GM18520 (cell line): ENCODE results near the gene TRAP1.

Source experiments
- ATAC-seq: cut with Tn5 transposase; IDR thresholded peaks from one replicate; pipeline ENCODE4 v1.9.1; 2021; ENCODE audit not compliant: unreplicated experiment

TRAP1 gene

GRCh38 chr16:3717235-3718018, at the start of gene TRAP1:
TSS of gene TRAP1 (minus strand) at chr16:3717524. CDS start at chr16:3717508, 16 bp downstream.
- peak; percentile 88 for ATAC-seq

GRCh38 chr16:3766177-3766576, 48.9 kb upstream of the TRAP1 start:
- no peak for ATAC-seq

GRCh38 chr16:3764409-3764808, 47.1 kb upstream of the TRAP1 start:
- no peak for ATAC-seq

GRCh38 chr16:3762107-3762750, 44.9 kb upstream of the TRAP1 start:
- no peak for ATAC-seq

GRCh38 chr16:3761375-3762106, 44.2 kb upstream of the TRAP1 start:
- no peak for ATAC-seq

GRCh38 chr16:3760518-3760917, 43.2 kb upstream of the TRAP1 start:
- no peak for ATAC-seq

- ATAC-seq = no peak
Measured at GRCh38 chr16:3759736-3760135, 42.4 kb upstream of the TRAP1 start.

GRCh38 chr16:3756113-3756512, 38.8 kb upstream of the TRAP1 start:
- ATAC-seq = no peak

GRCh38 chr16:3755249-3755648, 37.9 kb upstream of the TRAP1 start:
- no peak for ATAC-seq

GRCh38 chr16:3754772-3755171, 37.4 kb upstream of the TRAP1 start:
- no peak for ATAC-seq

GRCh38 chr16:3754081-3754703, 36.9 kb upstream of the TRAP1 start:
- ATAC-seq = no peak

- ATAC-seq = no peak
Measured at GRCh38 chr16:3752984-3753383, 35.7 kb upstream of the TRAP1 start.

GRCh38 chr16:3751878-3752277, 34.6 kb upstream of the TRAP1 start:
- ATAC-seq = no peak

- ATAC-seq = no peak
Measured at GRCh38 chr16:3748307-3748706, 31.0 kb upstream of the TRAP1 start.

- no peak for ATAC-seq
Measured at GRCh38 chr16:3745751-3746355, 28.5 kb upstream of the TRAP1 start.

GRCh38 chr16:3744018-3744417, 26.7 kb upstream of the TRAP1 start:
- no peak for ATAC-seq

- no peak for ATAC-seq
Measured at GRCh38 chr16:3740934-3741333, 23.6 kb upstream of the TRAP1 start.

- ATAC-seq = no peak
Measured at GRCh38 chr16:3740186-3740585, 22.9 kb upstream of the TRAP1 start.

GRCh38 chr16:3739636-3740035, 22.3 kb upstream of the TRAP1 start:
- ATAC-seq = no peak

GRCh38 chr16:3738541-3738940, 21.2 kb upstream of the TRAP1 start:
- no peak for ATAC-seq

GRCh38 chr16:3738128-3738527, 20.8 kb upstream of the TRAP1 start:
- ATAC-seq = no peak
